GM23248 (cell line): ENCODE results near the gene ABLIM3. TPM values are rescaled to one million over a fixed set of nuclear protein-coding genes. Genes with fewer than 3 reads are reported as not detected.
A peak's percentile ranks its signal among the peaks of the same experiment; 100 is the strongest.

Experiments used
- DNase-seq: peaks from one replicate; pipeline ENCODE4 v3.0.0-alpha.2; 2015
- H2AFZ ChIP-seq: fragments of 200-600 bp; sonication (generic); 2 replicates; pipeline ENCODE4 v1.6.1; 2016; ENCODE audit warnings: antibody characterized with exemption
- H3F3A ChIP-seq: fragments of 200-600 bp; sonication (generic); 2 replicates; pipeline ENCODE4 v1.6.1; 2016; ENCODE audit warnings: mild to moderate bottlenecking, antibody characterized with exemption, mixed run types; ENCODE audit not compliant: insufficient read depth
- H3K27ac ChIP-seq: fragments of 200-600 bp; sonication (generic); 2 replicates; pipeline ENCODE4 v1.5.1; 2016; ENCODE audit warnings: mild to moderate bottlenecking
- H3K27me3 ChIP-seq: fragments of 200-600 bp; sonication (generic); replicated peaks from 2 replicates; pipeline ENCODE4 v1.6.1; 2016; ENCODE audit warnings: mild to moderate bottlenecking; ENCODE audit not compliant: insufficient read depth
- H3K36me3 ChIP-seq: fragments of 200-600 bp; sonication (generic); 2 replicates; pipeline ENCODE4 v1.6.1; 2016; ENCODE audit warnings: low read depth, mild to moderate bottlenecking
- H3K4me1 ChIP-seq: fragments of 200-600 bp; sonication (generic); 2 replicates; pipeline ENCODE4 v1.6.1; 2016; ENCODE audit warnings: mild to moderate bottlenecking; ENCODE audit not compliant: insufficient read depth
- H3K4me2 ChIP-seq: fragments of 200-600 bp; sonication (generic); one replicate; pipeline ENCODE4 v1.6.1; 2016; ENCODE audit warnings: mild to moderate bottlenecking; ENCODE audit not compliant: unreplicated experiment
- H3K4me3 ChIP-seq: fragments of 200-600 bp; sonication (generic); 2 replicates; pipeline ENCODE4 v1.5.1; 2016; ENCODE audit warnings: mild to moderate bottlenecking
- H3K79me2 ChIP-seq: fragments of 200-600 bp; sonication (generic); 2 replicates; pipeline ENCODE4 v1.6.1; 2016; ENCODE audit warnings: mild to moderate bottlenecking; ENCODE audit not compliant: insufficient read depth
- H3K9ac ChIP-seq: fragments of 200-600 bp; sonication (generic); 2 replicates; pipeline ENCODE4 v1.6.1; 2016; ENCODE audit warnings: mild to moderate bottlenecking
- H3K9me2 ChIP-seq: fragments of 200-600 bp; sonication (generic); 2 replicates; pipeline ENCODE4 v1.6.1; 2016; ENCODE audit warnings: mixed run types, mild to moderate bottlenecking, moderate library complexity; ENCODE audit not compliant: insufficient read depth
- H3K9me3 ChIP-seq: fragments of 200-600 bp; sonication (generic); one replicate; pipeline ENCODE4 v1.6.1; 2017; ENCODE audit warnings: low read depth
- H4K20me1 ChIP-seq: fragments of 200-600 bp; sonication (generic); 2 replicates; pipeline ENCODE4 v1.6.0; 2016; ENCODE audit not compliant: insufficient read depth
- EZH2 ChIP-seq: fragments of 200-600 bp; sonication (generic); IDR thresholded peaks from 2 replicates; pipeline ENCODE4 v1.6.1; 2018; ENCODE audit warnings: antibody characterized with exemption, mild to moderate bottlenecking; ENCODE audit not compliant: insufficient read depth, poor library complexity, severe bottlenecking
- EZH2phosphoT487 ChIP-seq: fragments of 200-600 bp; sonication (generic); IDR thresholded peaks from 2 replicates; pipeline ENCODE4 v1.6.1; 2018; ENCODE audit warnings: antibody characterized with exemption, moderate library complexity, mild to moderate bottlenecking, low read depth; ENCODE audit not compliant: insufficient read depth
- WGBS, 2 experiments: methylation state at CpG; one replicate each; pipeline ENCODE4 v1.1.6; 2015 to 2017; ENCODE audit warnings: low lambda C conversion rate in 2 of 2, low coverage in 1 of 2; ENCODE audit errors: missing lambda C conversion rate in 2 of 2; 5-methylcytosine and 5-hydroxymethylcytosine counted together
- in situ Hi-C: fragments of 300-500 bp; cut with MboI; formaldehyde crosslinking; loops from 2 replicates; pipeline ENCODE4 v1.15.0; 2020
- polyA plus RNA-seq: library from polyadenylated mRNA; unstranded; fragments of >200 nt; fragmentation: Nextera tagmentation; extraction: Ambion mirVana; gene quantifications from 2 replicates; pipeline ENCODE4 v1.2.1, GENCODE V29; 2016
- total RNA-seq: library from RNA; depleted of rRNA; stranded (reverse); fragments of >200 nt; shearing (Covaris generic); gene quantifications from 2 replicates; pipeline ENCODE4 v1.2.3, GENCODE V29; 2014

ABLIM3 gene
- total and polyA plus RNA-seq, 2 experiments from 2014 or later = 7.9 to 11.4 TPM

- peak overlapping the region; percentile 60 for H3K9ac ChIP-seq
- in situ Hi-C loops = no loop called here
- peaks cover 51% of the 10 kb centered on the region for H3K4me1 ChIP-seq
- H3K9me2 ChIP-seq = no peaks in the 10 kb centered on the region
- peak overlapping the region; percentile 95 for H3K27ac ChIP-seq
- no peaks in the 10 kb centered on the region for H3K9me3 ChIP-seq
- H3F3A ChIP-seq = peaks cover 28% of the 10 kb centered on the region
- H3K36me3 ChIP-seq = no peaks in the 10 kb centered on the region
- peak overlapping the region; percentile 39 for H3K4me2 ChIP-seq
- H4K20me1 ChIP-seq = no peaks in the 10 kb centered on the region
- TF ChIP-seq EZH2 (no peak), EZH2phosphoT487 (no peak)
- 90 to 93% methylated on average over 4 of the region's 4 CpGs for WGBS, 2 experiments
- H3K4me3 ChIP-seq = no peak overlapping the region
- no peaks in the 10 kb centered on the region for H3K79me2 ChIP-seq
- no peaks in the 10 kb centered on the region for H3K27me3 ChIP-seq
- no peak overlapping the region for H2AFZ ChIP-seq
- DNase-seq = no peak
Measured at GRCh38 chr5:149210968-149211490, 69.7 kb downstream of the ABLIM3 start.

GRCh38 chr5:149211566-149211965 is 70.3 kb downstream of the ABLIM3 start:
- Histone ChIP-seq H3K4me3 (no peak overlapping the region), H3K9me2 (no peaks in the 10 kb centered on the region), H3K79me2 (no peaks in the 10 kb centered on the region), H3K4me2 (peak overlapping the region; percentile 39), H3K27ac (peak overlapping the region; percentile 95), H4K20me1 (no peaks in the 10 kb centered on the region), H3K9ac (peak overlapping the region; percentile 60), H3K36me3 (no peaks in the 10 kb centered on the region), H3K4me1 (peaks cover 47% of the 10 kb centered on the region), H3K9me3 (no peaks in the 10 kb centered on the region), H3K27me3 (no peaks in the 10 kb centered on the region), H2AFZ (no peak overlapping the region), H3F3A (peaks cover 28% of the 10 kb centered on the region)
- peak; percentile 79 for DNase-seq
- TF ChIP-seq EZH2phosphoT487 (no peak), EZH2 (no peak)
- in situ Hi-C loops = no loop called here

DNA sequence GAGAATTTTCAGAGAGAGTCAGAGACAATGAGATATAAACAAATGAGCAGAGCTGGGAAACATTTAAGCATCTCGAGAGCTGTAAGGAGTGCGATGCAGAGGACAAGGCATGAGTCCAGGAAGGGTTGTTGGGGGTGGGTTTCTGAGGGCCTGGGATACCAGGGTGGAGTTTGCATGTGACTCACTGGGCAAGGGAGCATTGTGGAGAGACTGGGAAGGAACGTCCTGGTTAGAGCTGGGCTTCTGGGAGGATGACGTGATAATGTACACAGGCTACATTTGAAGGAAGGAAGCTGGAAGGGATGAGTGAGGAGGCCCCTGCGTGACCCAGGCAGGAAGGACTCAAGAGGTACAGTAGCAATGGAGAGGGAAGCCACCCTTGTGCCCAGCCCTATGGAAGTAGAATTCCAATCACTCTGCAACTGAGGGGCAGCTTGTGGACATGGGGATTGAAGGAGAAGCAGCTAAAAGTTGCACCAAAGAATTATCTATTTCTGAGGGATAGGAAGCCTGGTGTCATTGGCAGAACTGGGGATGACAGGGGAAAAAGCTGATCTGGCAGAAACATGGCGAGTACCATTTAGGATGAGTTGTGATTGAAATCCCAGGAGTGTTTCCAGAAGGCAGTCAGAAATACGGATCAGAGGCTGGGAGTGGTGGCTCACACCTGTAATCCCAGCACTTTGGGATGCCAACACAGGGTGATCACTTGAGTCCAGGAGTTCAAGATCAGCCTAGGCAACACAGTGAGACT is 71.1 kb downstream of the ABLIM3 start:
- Histone ChIP-seq H3K9ac (peak overlapping the region; percentile 61), H3F3A (peaks cover 28% of the 10 kb centered on the region), H3K27me3 (no peaks in the 10 kb centered on the region), H3K9me2 (no peaks in the 10 kb centered on the region), H2AFZ (peak overlapping the region; percentile 47; the same call in 1 of the 2 replicates), H3K36me3 (no peaks in the 10 kb centered on the region), H4K20me1 (no peaks in the 10 kb centered on the region), H3K4me1 (peaks cover 44% of the 10 kb centered on the region), H3K79me2 (no peaks in the 10 kb centered on the region), H3K4me2 (peak overlapping the region; percentile 54), H3K4me3 (no peak overlapping the region), H3K27ac (peak overlapping the region; percentile 95), H3K9me3 (no peaks in the 10 kb centered on the region)
- no peak for TF ChIP-seq EZH2
- TF ChIP-seq EZH2phosphoT487 = no peak
- in situ Hi-C loops = no loop called here
- DNase-seq = peak; percentile 98
- WGBS, 2 experiments = 27 to 31% methylated on average over 7 of the region's 7 CpGs

DNA sequence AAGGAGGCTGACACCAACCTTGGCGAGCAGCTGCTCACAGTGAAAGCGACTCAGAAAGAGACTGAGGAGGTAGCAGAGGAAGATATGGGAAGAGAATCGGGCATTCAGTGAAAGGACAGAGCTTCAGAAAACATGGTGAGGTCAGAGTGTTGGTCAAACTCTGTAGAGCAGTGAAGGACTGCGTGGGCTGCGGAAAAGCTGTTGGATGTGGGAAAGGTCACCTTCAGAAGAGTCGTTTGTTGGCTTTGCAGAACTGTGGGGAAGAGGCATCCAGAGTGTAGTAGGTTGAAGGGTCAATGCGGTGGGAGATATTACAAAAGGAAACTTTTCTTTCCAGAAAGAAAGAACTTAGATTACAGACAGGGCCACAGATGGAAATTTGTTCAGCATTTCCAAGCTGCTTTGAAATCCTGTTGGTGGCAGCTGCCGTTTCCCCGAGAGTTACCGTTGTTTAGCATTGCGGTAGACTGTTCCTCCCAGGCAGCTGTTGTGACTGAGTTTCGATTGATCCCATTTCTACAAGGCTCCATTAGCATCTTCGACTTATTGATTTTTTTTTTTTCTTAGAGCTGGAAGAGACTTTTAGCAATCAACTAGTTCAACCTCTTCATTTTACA is 72.1 kb downstream of the ABLIM3 start:
- Histone ChIP-seq H4K20me1 (no peaks in the 10 kb centered on the region), H3F3A (peaks cover 28% of the 10 kb centered on the region), H3K9me2 (no peaks in the 10 kb centered on the region), H3K9me3 (no peaks in the 10 kb centered on the region), H3K4me1 (peaks cover 44% of the 10 kb centered on the region), H3K4me3 (no peak overlapping the region), H3K79me2 (no peaks in the 10 kb centered on the region), H2AFZ (no peak overlapping the region), H3K27ac (peak overlapping the region; percentile 95), H3K4me2 (no peak overlapping the region), H3K36me3 (no peaks in the 10 kb centered on the region), H3K9ac (no peak overlapping the region), H3K27me3 (no peaks in the 10 kb centered on the region)
- no peak for TF ChIP-seq EZH2phosphoT487
- TF ChIP-seq EZH2 = no peak
- WGBS, 2 experiments = 92 to 98% methylated on average over 13 of the region's 13 CpGs
- DNase-seq = no peak
- in situ Hi-C loops = no loop called here
